ENCODE measurements around the gene NTNG2.

GRCh38 chr9:132155568-132155895, 6.3 kb upstream of the NTNG2 start:
- TF ChIP-seq CTCF (conservative IDR thresholded peaks at IDR 0.05; ENCODE audit: low read length) (no peak), EZH2phosphoT487 (IDR thresholded peaks at IDR 0.05; ENCODE audit: borderline replicate concordance) (no peak)

Data from Loucy (cell line).